ENCODE measurements around the gene RPA3. TPM values are rescaled to one million over a fixed set of nuclear protein-coding genes. Genes with fewer than 3 reads are reported as not detected.

RPA3 gene
- total RNA-seq, 1 donor from 2014 or later: 20.7 TPM

DNA sequence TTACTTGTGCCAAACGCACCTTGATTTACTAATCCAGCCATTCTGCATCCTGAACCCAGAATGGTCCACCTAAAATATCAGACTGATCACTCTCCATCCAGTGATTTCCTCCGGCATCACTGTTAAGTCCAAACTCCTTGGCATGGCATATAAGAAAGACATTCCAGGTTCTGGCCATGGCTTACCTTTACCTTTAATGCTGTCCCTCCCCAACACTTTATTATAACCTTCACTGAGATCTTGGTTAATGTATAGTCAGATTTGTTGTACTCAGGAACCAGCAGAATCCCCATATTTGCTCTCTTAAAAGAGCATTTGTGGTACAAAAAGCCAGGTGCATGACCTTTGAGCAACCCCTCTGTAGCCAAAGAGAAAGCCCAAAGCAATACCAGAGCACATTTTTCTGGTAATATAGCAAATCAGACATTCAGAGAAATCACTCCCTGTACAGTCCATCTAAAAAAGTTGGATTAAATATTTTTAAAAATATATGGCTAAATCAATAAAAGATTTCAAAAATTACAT, 67.7 kb downstream of the RPA3 start:
- no peak for DNase-seq
- Mint-ChIP-seq H3K27ac (ENCODE audit: unreplicated experiment) (no peak overlapping the region), H3K36me3 (ENCODE audit: unreplicated experiment) (no peaks in the 10 kb centered on the region), H3K4me1 (ENCODE audit: low read depth, unreplicated experiment) (peaks cover 6% of the 10 kb centered on the region), H3K27me3 (ENCODE audit: unreplicated experiment) (peaks cover under 1% of the 10 kb centered on the region), H3K9me3 (ENCODE audit: unreplicated experiment) (no peaks in the 10 kb centered on the region), H3K4me3 (ENCODE audit: unreplicated experiment) (no peak overlapping the region)
- TF ChIP-seq, protein P1, sequence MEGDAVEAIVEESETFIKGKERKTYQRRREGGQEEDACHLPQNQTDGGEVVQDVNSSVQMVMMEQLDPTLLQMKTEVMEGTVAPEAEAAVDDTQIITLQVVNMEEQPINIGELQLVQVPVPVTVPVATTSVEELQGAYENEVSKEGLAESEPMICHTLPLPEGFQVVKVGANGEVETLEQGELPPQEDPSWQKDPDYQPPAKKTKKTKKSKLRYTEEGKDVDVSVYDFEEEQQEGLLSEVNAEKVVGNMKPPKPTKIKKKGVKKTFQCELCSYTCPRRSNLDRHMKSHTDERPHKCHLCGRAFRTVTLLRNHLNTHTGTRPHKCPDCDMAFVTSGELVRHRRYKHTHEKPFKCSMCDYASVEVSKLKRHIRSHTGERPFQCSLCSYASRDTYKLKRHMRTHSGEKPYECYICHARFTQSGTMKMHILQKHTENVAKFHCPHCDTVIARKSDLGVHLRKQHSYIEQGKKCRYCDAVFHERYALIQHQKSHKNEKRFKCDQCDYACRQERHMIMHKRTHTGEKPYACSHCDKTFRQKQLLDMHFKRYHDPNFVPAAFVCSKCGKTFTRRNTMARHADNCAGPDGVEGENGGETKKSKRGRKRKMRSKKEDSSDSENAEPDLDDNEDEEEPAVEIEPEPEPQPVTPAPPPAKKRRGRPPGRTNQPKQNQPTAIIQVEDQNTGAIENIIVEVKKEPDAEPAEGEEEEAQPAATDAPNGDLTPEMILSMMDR (IDR thresholded peaks at IDR 0.05; ENCODE audit: partially characterized antibody, unreplicated experiment): no peak

DNA sequence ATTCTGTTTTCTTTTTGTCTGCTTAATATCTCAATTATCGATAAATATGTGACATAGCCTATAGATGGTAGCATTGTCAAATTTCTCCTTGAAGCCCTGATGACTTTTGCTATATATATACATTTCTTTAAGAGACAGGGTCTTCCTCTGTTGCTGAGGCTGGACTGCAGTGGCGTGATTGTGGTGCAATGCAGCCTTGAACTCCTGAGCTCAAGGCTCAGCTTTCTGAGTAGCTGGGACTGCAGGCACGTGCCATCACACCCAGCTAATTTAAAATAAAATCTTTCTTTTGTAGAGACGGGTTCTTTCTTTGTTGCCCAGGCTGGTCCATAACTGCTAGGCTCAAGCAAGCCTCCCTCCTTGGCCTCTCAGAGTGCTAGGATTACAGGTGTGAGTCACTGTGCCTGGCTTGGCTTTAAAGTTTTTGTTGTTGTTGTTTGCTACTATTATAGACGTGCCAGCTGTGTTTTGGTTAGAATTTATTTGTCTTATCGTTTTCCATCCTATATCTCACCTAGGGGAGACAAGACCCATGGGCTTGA, 70.8 kb downstream of the RPA3 start:
- Mint-ChIP-seq H3K36me3 (ENCODE audit: unreplicated experiment) (no peaks in the 10 kb centered on the region), H3K27me3 (ENCODE audit: unreplicated experiment) (peaks cover 2% of the 10 kb centered on the region), H3K27ac (ENCODE audit: unreplicated experiment) (no peak overlapping the region), H3K4me3 (ENCODE audit: unreplicated experiment) (no peak overlapping the region), H3K9me3 (ENCODE audit: unreplicated experiment) (no peaks in the 10 kb centered on the region), H3K4me1 (ENCODE audit: low read depth, unreplicated experiment) (peaks cover 6% of the 10 kb centered on the region)
- no peak for DNase-seq
- TF ChIP-seq, protein P1 (IDR thresholded peaks at IDR 0.05; ENCODE audit: partially characterized antibody, unreplicated experiment): no peak

DNA sequence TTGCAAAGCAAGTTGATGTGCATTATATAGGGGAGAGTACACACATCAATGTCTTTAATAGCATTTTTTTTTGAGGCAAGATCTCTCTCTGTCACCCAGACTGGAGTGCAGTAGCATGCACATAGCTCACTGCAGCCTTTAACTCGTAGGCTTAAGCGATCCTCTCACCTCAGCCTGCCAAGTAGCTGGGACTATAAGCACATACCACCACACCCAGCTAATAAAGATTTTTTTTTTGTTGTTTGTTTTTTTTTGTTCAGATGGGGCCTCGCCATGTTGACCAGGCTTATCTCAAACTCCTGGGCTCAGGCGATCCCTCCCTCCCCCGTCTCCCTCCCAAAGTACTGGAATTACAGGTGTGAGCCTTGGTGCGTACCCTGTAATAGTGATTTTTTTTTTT, 76.3 kb downstream of the RPA3 start:
- TF ChIP-seq, protein P1 (IDR thresholded peaks at IDR 0.05; ENCODE audit: partially characterized antibody, unreplicated experiment): no peak
- peak overlapping the region; percentile 52 for H3K27ac Mint-ChIP-seq (ENCODE audit: unreplicated experiment)
- H3K27me3 Mint-ChIP-seq (ENCODE audit: unreplicated experiment): peaks cover 5% of the 10 kb centered on the region
- peaks cover 2% of the 10 kb centered on the region for H3K4me1 Mint-ChIP-seq (ENCODE audit: low read depth, unreplicated experiment)
- DNase-seq: no peak
- no peaks in the 10 kb centered on the region for H3K9me3 Mint-ChIP-seq (ENCODE audit: unreplicated experiment)
- peak overlapping the region; percentile 95 for H3K4me3 Mint-ChIP-seq (ENCODE audit: unreplicated experiment)
- no peaks in the 10 kb centered on the region for H3K36me3 Mint-ChIP-seq (ENCODE audit: unreplicated experiment)

DNA sequence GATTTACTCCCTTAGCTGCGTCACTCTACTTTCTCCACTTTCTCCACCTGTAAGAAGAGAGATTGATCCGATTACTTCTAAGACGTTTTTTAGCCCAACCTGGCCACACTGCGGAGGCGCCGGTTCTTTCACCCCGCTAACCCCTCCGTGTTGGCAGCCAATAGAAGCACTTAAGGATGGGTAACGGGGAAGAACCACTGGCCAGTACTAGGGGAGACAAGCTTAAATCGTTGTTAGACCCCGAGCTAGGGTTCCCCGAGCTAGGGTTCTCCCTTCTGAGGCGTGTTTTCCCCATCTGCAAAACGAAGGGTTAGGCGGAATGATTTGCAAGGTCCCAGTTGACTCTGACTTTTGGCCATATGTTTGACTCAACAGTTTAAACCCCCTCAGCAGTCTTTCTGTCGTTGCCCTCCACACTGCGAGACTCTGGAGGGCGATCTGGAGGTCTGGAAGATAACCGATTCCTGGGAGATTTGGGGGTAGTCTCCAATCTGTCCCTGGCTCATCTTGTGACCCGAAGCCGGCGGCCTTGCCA, 77.2 kb downstream of the RPA3 start:
- Mint-ChIP-seq H3K4me3 (ENCODE audit: unreplicated experiment) (peak overlapping the region; percentile 95), H3K27ac (ENCODE audit: unreplicated experiment) (peak overlapping the region; percentile 78), H3K9me3 (ENCODE audit: unreplicated experiment) (no peaks in the 10 kb centered on the region), H3K36me3 (ENCODE audit: unreplicated experiment) (no peaks in the 10 kb centered on the region), H3K27me3 (ENCODE audit: unreplicated experiment) (peaks cover 5% of the 10 kb centered on the region), H3K4me1 (ENCODE audit: low read depth, unreplicated experiment) (peaks cover 2% of the 10 kb centered on the region)
- no peak for DNase-seq
- TF ChIP-seq, protein P1 (IDR thresholded peaks at IDR 0.05; ENCODE audit: partially characterized antibody, unreplicated experiment): no peak

Data from glutamatergic neuron (in vitro differentiated cells).